ENCODE data around the gene GNAT1.
"Not testable (repeated sequence)": the region's sequence is repeated elsewhere in the genome, so short reads cannot be mapped to it uniquely, and the experiment has no call there.

The GNAT1 gene

GRCh38 chr3:50222169-50222528, 30.7 kb downstream of the GNAT1 start:
- ATAC-seq = no peak

DNA sequence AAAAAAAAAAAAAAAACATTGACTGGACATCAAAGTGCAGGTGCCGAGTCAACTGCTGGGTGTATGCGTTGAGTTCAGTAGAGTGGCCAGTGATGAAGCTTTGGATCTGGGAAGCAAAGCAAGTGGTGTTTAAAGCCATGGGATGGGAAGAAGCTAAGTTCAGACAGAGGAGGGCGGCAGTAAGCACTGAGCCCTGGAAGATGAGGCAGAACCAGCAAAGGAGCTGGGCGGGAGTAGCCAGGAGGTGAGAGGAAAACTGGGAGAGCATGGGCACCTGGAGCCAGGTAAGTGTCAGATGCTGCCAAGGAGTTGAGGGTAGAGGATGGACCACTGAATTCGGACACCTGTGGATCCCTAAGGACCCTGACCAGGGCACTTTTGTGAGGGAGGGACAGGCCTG, 33.2 kb downstream of the GNAT1 start:
- no peak for ATAC-seq

GRCh38 chr3:50226888-50227389, 35.5 kb downstream of the GNAT1 start:
- ATAC-seq = peak; percentile 5 to 15

GRCh38 chr3:50227390-50228183, 36.2 kb downstream of the GNAT1 start:
- peak; percentile 87 for ATAC-seq

- ATAC-seq = not testable (repeated sequence)
Measured at GRCh38 chr3:50228184-50228763, 36.9 kb downstream of the GNAT1 start.

DNA sequence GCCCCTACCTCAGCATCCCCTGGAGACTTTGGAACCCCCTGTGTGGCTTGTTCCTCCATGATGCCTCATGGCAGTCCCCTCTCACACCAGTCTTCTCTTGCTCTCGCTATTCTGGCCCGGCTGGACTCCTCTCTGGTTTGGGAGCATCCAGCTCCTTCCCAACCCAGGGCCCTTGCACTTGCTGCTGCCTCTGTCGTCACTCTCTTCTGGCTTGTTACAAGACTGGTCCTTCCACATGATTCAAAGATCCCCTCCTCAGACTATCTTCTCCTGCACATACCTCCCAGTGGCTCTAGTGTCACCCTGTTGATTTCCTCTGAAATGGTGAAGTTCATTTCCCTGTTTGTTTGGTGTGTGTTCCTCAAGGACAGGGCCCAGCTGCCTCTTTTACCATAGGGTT, 38.1 kb downstream of the GNAT1 start:
- ATAC-seq = no peak

- ATAC-seq = no peak
Measured at GRCh38 chr3:50230104-50230793, 38.8 kb downstream of the GNAT1 start.

GRCh38 chr3:50230794-50231125, 39.4 kb downstream of the GNAT1 start:
- no peak for ATAC-seq

DNA sequence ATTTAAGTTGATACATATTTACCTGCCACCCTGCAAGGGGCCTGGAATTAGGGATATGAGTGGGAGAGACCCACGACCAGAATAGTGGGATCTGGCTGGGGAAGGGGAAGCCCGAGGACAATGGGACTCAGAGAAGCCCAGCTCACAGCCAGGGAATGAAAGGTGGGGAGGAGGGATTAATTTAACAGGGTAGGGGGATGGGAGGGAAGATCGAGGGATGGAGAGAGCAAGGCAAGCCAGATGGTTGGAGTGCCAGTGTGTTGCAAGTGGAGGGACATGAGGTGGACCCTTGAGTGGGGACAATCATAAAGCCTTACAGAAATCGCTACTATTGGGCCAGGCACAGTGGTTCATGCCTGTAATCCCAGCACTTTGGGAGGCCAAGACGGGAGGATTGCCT, 40.2 kb downstream of the GNAT1 start:
- no peak for ATAC-seq

DNA sequence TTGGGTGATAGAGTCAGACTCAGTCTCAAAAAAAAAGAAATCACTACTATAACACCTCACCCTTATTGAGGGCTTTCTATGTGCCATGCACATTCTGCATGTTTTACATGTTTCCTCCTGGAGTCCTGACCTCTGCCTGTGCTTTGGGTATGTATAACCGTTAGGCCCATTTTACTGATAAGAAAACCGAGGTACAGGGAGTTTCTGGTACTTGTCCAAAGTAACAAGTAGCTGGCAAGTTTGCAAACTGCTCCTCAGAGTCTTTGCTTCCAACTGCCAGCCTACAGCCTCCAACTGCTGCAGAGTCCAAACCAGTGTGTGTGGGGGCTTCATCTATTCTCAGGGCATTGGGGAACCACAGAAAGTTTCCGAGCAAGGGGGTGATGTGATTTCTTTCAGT, 40.9 kb downstream of the GNAT1 start:
- ATAC-seq = no peak

DNA sequence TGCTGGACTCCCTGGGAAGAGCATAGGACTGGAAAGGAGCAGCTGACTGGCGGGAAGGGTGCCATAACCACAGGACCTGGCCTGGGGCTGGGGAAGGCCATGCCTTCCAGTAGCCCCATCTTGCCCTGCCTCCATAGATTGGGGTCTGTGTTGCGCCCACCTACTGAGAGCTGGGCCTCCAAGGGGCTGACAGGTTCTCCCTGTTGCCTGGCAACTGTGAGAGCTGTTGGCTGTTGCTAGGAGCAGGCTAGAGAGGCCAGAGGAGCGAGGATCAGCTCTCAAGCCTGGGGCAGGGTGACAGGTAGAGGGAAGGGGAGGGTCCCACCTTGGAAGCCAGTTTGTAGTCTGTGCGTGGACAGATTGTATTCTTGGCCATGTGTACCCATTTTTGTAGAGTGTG, 41.8 kb downstream of the GNAT1 start:
- no peak for ATAC-seq

DNA sequence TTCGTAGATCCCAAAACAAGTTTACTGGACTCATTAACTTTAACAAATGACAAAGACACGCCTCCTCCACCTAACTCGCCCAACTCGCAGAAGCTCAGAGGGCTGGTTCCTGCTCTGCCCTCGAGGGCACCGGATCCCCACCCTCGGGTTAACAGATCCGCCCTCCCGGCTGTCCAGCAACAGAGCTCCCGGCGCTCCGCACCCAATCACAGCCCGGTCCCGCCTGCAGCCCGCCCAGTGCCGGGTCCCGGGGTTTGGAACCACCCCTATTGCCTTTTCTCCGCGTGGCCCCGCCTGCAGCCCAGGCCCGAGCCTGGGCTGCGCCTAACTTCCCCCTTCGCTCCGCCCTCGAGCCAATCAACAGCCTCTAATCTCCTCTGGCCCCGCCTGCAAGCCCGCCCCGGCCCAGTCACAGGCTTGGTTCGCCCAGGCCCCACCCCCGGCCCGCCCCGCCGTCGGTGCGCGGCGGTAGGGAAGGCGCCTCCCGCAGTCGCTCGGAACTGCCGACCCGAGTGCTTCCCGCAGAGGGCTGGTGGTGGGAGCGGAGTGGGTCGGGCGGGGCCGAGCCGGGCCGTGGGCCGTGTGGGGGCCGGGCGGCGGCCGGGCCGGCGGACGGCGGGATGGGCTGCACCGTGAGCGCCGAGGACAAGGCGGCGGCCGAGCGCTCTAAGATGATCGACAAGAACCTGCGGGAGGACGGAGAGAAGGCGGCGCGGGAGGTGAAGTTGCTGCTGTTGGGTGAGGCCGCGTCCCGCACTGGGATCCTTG, 44.5 kb downstream of the GNAT1 start, which contains the start of gene GNAI2:
TSS of gene GNAI2 (plus strand) at position 489 of the 768 bp plus-strand sequence. CDS start at position 621, 132 bp downstream.
- peak; percentile 94 to 95 for ATAC-seq

DNA sequence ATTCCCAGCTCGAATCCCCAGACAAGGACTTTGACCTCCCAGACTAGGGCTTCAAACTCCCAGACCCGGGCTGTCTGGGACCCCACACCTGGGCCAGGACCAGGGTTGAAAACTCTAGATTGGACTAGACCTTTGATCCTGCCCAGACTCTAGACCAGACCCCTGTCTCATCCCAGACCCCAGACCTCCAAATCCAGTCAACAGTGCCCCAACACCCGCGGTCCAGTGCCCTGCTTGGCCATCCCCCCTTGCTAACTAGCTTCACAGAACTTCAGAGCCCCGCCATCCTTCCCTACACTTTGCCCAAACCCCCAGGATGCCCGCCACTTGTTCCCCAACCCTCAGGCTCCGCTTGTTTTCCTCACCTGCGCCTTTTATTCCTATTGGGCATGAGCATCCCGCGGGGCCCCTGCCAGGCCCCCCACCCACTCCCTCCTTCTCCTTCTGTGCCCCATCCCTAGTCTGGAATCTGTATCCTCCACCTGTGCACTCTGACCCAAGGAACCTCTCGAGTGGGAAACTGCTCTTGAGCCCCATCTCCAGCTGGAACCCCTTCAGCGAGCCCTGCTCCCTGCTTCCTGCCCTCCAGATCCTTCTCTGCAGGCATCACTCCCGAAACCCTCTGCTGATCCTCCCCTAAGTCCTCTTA, 45.2 kb downstream of the GNAT1 start:
- no peak for ATAC-seq

DNA sequence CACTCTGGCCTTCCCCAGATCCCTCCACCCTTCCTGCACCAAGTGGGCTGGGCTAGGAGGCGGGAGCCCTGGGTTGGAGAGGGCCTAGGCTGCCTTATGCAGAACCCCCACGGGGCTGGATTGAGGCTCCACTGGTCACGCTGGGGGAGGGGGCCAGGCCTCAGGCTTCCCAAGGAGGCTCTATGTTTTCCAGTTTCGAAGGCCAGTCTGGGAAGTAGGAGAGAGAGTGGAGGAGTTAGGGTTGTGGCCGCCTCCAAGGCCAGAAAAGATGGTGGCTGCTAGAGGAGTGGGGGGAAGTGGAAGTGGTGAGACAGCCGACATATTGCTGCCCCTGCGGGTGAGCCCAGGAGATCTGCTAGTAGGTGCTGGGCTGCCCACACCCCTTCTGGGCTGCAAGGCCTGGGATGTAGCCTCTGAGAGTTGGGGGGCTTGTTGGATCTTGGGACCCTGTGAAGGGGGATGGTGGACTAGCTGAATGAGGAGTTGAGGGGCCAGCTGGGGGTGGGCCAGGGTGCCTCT, 45.8 kb downstream of the GNAT1 start:
- ATAC-seq = no peak

DNA sequence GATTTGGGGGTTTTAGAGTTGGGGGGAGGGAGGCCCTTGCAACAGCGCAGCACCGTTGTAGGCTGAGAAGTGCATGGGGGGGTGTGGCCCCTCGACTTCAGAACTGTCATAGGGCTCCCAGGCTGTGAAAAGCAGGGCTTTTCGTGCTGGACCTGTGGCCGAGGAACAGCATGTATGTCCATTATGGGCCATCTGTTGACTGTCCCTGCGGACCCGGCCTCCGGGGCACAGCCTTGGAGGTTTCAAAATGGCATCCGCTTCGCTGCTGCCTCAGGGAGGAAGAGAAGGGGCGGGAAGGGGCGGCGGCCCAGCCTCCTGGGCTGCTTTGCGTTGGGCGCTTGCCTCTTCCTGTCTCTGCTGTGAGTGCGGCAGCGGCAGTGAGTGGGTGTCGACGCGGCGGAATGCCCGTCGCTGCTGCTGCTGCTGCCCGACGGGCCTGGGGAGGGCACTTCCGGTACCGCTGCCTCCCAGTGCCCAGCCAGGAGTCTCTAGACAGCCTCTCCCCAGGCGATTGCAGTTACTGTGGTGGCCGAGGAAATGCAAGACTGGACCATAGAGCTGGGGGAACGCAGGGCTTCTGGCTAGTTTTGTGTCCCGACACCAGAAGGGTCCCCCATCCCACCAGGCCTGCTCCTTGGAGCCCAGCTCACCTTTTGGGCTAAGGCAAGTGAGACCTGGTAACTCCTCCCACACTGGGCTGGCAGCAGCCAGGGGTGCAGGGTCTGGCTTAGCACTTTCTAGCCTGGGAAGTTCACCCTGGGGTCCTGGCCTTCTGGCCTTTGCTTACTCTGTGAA, 46.5 kb downstream of the GNAT1 start:
- ATAC-seq = peak; percentile 50 to 52

DNA sequence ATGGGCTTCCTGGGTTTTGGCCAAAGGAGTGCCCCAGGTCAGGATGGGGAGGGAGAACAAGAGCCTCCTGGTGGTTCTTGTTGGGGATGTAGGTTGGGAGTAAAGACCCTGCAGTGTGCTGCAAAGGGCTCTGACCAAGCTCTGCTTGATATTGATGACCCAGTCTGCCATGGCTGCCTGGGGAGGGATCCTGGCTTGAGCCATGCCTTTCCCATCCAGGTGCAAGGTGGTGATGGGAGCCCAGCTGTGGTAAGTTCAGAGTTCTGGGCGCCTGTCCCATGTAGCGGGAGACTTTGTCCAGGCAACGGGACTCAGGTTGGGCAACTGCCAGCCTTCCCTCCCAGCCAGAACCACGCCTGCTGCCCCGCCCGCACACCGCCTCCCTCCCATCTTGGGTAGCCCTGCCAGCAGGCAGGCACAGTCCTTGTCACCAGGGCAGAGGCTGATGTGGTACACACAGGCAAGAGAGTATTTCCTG, 47.2 kb downstream of the GNAT1 start:
- no peak for ATAC-seq

GRCh38 chr3:50239649-50240048, 48.2 kb downstream of the GNAT1 start:
- no peak for ATAC-seq

GRCh38 chr3:50241163-50241562, 49.8 kb downstream of the GNAT1 start:
- no peak for ATAC-seq

GRCh38 chr3:50241713-50242380, 50.4 kb downstream of the GNAT1 start:
- no peak for ATAC-seq

GRCh38 chr3:50242381-50242770, 51.0 kb downstream of the GNAT1 start:
- no peak for ATAC-seq
